Left ventricle myocardium superior (tissue), 1 donor: Measurements from ENCODE around the gene SPON1. TPM values are rescaled to one million over a fixed set of nuclear protein-coding genes. Genes with fewer than 3 reads are reported as not detected.
A peak's percentile ranks its signal among the peaks of the same experiment; 100 is the strongest.
"Not testable (repeated sequence)": the region's sequence is repeated elsewhere in the genome, so short reads cannot be mapped to it uniquely, and the experiment has no call there.

Experiments used
- ATAC-seq: fragments of 200-7000 bp; cut with Tn5 transposase; one replicate; pipeline ENCODE4 v1.9.1; 2020; ENCODE audit warnings: mild to moderate bottlenecking, moderate library complexity
- DNase-seq: peaks from one replicate; pipeline ENCODE4 v3.0.0-alpha.2; 2020
- intact Hi-C: fragments of 100-400 bp; cut with micrococcal nuclease; formaldehyde crosslinking; loops from one replicate; pipeline ENCODE4 v1.11.0; 2022
- total RNA-seq: library from RNA; stranded (reverse); fragmentation: NEBNext Ultra II Directional; extraction: Animal tissue kit (Norgen Biotek cat#: 25700); gene quantifications from one replicate; pipeline ENCODE4 v1.2.1, GENCODE V29; 2021
- donor health status: DM: no; HTN: yes; CAD: no; lungs with severe emphysema.

Gene SPON1
- total RNA-seq, 1 donor from 2014 or later, result 3.4 TPM

DNA sequence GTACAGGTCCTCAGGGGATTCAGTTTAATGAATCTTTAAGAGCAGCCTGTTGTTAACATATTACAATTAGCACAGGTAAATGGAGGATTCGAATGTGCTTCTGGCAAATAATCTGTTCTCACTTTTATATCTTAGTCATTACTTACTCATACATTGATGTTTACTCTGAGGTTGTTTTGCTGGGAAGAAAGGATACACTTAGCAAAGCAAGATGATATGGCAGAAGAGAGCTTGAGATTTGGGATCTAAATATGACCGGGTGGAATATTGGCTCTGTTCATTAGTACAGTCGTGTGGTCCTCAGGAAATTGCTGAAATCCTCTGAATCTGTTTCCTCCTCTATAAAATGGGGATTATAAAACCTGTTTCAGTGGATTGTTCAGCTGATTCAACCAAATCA, 59.7 kb downstream of the SPON1 start:
- intact Hi-C loops, result no loop called here
- no peak for ATAC-seq
- no peak for DNase-seq

DNA sequence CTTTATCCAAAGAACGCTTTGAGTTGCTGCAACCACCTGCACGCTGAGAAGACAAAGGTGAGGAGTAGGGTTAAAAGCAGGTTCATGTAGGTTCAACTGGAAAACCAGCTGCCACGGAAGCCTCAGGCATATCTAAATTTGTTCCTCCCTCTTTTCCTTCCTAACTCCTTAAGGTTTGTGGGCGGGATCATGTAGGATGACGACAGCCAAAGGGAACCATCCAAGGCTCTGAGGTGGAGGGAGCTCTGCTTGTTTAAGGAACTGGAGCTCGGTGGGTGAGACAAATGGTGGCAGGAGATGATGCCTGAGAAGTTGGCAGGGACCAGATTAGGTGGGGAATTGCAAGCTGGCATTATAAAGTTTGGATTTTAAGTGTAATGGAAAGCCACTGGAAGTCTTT, 60.3 kb downstream of the SPON1 start:
- ATAC-seq, result no peak
- intact Hi-C loops, result no loop called here

DNA sequence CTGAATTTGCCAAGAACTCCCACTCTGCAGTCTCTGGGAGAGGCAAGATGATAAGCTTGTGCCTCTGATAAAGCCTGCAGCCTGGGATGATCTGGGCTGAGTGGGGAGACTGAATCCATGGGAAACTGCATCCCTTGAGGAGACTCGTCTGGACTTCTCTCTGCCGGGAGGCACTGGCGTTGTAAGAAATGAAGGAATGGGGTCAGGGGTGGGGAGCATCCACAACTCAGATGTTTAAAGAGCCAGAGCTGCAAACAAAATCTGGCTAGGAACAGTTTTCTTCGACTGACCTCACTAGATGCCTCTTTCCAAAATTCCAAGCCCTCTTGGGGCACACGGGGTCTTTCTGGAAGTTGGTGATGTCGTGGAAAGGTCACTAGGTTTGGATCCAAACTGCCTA, 64.4 kb downstream of the SPON1 start:
- DNase-seq (peak; percentile 28), ATAC-seq (peak; percentile 65)
- intact Hi-C loops, result no loop called here

More for the DNA sequence above, 60.3 kb downstream of the SPON1 start:
- no peak for DNase-seq

DNA sequence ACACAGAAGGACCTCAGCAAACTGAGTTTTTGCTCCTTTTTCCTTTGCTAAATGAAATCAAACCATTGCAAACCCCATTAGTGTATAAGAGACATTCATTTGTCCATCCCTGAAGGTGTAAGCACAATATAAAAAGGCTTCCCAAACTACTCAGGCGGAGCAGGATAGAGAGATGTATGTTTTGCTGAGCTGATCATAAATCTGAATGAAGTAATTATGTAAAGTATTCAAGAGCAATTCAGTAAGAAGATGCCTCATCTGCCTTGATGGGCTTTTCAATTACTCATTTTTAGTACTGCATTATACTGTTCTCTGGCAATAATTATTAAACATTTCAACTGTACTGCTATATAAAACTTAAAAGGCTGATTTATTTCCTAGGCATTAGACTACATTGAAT, 65.0 kb downstream of the SPON1 start:
- intact Hi-C loops, result no loop called here
- ATAC-seq (no peak), DNase-seq (no peak)

DNA sequence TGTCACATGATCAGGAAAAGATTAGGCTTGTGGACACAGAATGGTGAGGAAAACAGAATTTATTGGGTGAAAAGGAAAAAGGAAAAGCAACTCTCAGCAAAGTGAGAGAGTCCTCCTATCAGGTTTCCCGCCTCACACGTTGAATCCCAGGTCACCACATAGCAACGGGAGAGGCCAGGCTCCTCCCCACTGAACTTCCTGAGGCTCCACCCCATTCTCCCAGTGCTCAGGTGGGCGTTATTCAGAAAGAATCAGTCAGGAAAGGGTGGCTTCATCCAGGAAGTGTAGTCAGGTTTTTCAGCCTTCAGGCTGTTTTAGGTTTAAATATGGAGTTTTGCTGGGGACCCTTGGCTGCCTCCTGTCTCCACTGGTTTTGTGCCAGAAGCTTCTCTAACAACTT, 66.9 kb downstream of the SPON1 start:
- ATAC-seq (no peak), DNase-seq (no peak)
- intact Hi-C loops, result no loop called here

DNA sequence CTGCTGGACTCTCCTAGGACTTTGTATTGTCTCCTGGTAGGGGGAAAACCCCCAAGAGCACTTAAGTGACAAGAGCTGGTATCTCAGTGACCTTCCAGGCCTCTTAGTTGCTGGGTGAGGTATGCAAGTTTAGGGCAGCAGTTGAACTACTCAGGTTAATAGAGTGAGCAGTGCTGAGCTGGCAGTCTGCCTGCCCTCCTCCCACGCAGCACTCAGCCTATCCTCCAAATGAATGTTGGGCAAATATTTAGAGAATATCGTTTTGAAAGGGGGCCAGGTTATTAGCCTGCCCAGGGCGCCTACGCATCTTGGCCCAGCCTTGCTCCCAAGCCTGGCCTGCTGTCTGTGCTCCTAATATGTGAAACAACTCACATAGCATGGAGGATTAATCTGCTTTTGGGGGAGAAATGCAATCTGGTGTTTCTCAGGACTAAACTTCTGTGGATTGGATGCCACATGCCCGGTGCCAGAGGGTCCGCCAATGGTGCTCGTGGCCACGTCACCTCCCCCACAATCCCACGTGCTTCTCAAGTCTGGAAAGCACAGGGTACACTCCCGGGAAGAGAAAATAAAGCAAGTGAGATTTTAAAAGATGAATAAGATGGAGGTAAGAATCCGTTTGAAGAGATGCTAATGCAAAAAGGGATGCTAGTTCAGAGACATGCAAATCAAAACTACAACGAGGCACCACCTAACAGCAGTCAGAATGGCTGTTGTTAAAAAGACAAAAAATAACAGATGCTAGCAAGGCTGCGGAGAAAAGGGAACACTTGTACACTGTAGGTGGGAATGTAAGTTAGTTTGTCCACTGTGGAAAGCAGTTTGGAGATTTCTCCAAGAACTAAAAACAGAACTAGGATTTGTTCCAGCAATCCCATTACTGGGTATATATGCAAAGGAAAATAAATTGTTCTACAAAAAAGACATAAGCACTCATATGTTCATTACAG, 67.7 kb downstream of the SPON1 start:
- DNase-seq, result peak; percentile 84
- peak; percentile 90 for ATAC-seq
- intact Hi-C loops, result no loop called here

DNA sequence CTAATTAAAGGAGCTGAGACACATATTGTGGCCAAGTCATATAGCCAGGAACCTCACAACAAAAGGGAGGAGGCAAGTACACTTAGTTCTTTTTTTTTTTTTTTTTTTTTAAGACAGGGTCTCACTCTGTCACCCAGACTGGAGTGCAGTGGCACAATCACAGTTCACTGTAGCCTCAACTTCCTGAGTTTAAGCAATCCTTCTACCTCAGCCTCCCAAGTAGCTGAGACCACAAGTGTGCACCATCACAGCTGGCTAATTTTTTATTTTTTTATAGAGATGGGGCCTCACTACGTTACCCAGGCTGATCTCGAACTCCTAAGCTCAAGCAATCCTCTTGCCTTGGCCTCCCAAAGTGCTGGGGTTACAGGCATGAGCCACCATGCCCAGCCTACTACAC, 73.0 kb downstream of the SPON1 start:
- intact Hi-C loops, ATAC-seq, DNase-seq: not testable (repeated sequence)

DNA sequence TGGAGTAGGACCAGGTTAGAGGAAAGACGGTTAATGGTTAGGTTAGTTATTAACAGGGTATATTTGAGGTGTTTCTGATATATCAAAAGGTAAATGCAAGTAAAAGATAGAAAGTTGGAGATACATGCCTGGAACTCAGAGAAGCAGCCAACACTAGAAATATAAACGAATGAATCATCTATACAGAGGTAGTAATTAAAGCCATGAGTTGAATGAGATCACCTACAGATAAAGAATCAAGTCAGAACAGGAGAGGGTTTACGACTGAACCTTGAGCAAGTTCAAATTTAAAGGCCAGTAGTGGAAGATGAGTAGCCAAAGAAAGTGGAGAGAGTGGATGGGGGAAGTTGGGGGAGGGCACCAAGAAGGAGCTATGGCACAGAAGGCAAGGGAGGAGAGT, 73.9 kb downstream of the SPON1 start:
- DNase-seq (no peak), ATAC-seq (no peak)
- intact Hi-C loops, result no loop called here

DNA sequence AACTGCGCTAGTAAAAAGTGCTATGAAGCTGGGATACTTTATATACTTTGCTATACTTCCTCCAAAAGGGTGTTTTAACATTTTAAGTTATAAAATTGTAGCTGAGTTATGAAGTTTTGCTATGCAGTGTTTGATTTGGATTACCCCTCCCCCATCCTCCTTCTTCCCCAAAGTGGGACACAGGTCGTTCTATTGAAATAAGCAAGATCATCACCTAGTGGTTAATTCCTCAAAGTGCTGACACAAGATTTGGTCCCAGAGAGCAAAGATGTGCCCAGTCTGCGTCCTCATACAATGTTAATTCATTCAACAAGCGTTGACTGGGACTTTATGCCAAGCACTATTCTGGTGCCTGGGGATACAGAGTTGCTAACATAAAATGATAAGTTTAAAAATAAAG, 78.5 kb downstream of the SPON1 start:
- no peak for ATAC-seq

DNA sequence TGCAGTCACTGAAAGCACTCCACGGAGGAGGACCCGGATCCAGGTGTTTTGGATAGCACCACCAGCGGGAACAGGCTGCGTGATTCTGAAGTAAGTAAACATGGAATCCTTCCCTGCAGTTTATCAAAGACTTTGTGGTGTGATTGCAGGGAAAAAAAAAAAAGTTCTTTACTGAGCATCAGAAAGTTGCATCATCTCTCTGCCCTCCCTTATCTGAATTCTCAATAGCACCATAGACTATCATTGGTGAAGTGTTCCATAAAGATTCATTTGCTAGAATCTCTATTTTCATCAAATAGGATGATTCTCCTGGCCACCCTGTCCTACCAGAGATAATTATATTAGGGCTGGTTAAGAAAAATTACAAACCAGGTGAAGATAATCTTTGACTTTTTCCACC, 79.0 kb downstream of the SPON1 start:
- intact Hi-C loops, result no loop called here
- no peak for ATAC-seq
- DNase-seq, result no peak

More for the DNA sequence above, 78.5 kb downstream of the SPON1 start:
- no peak for DNase-seq
- intact Hi-C loops, result no loop called here

DNA sequence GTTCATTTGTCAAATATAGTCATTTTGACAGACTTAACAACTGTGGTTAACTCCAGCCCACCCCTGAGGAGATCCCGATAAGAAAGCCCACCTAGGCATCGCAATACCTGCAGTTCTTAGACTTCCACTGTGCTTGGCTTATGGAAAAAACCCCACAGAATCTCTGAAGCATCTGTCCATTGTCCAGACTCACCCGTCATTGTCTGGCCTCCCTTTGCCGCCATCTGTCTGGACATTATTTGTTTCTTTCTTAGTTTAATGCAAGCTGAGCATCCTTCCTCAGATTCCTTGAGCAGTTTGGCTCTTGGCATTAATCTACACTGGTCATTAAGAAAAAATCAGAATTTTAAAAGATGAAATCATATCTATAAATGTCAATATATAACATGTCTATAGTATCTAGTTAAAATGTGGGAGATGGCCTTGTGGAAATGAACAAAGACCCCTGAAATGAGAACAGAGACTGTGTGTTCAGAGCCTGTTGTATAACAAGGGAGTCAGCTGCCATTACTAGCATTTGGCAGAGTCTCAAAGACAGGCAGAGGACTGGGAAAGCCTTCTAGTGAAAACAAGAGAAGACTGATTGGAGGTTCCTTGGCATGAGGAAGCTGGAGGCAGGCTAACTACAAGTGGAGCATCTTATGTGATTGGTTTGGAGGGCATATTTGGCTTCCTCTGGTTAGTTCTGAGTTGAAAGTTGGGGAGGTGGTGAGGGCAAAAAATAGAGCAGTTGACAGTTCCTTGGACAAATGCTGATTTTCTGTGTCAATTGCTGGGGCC, 80.4 kb downstream of the SPON1 start:
- no peak for ATAC-seq
- intact Hi-C loops, result no loop called here
- no peak for DNase-seq

DNA sequence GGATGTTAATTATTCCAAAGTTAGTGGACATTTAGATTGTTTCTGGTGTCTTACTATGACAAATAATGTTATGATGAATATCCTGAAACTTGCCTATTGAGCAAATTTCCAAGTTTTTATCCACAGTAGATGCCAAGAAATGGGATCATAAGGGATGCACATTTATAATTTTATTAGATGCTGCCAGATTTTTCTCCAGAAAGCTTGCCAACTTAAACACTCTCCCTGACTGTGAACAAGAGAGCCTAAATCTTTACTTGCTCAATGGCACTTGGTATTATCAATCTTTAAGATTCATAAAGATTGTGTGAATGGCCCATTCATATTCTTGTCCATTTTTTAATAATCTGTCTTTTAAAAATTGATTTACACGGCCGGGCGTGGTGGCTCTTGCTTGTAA, 82.4 kb downstream of the SPON1 start:
- intact Hi-C loops, result no loop called here
- ATAC-seq, result no peak
- DNase-seq, result no peak

DNA sequence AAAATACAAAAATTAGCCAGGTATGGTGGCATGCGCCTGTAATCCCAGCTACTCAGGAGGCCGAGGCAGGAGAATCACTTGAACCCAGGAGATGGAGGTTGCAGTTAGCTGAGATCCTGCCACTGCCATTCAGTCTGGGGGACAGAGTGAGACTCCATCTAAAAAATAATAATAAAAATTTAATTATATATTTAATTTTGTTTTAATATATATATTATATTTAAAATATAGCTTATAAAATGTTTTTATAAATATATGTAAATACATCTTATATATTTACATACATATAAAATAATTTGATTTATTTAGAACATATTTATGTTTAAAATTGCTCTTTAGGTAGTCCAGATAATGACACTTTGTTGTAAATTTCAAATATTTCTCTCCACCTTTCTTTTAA, 82.9 kb downstream of the SPON1 start:
- intact Hi-C loops, result no loop called here
- DNase-seq, result no peak
- ATAC-seq, result no peak

DNA sequence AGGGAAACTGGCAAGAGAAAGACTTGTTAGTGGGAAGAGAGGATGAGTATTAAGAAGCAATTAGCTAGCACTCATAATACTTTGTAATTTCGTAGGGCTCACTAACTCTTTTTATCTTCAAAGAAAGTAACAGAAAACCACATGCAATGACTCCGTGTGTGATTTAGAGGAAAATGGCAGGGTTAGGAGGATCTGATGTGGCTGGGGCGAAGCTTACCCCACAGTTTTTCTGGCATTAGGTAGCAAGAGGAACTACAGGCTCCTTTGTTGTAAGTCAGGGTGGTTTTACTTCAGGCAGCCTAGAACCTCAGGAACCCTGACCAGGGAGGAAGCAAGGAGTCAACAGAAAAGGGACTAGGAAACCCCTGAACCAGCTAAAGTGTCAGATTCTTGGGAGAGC, 89.7 kb downstream of the SPON1 start:
- intact Hi-C loops, result no loop called here
- DNase-seq (no peak), ATAC-seq (no peak)

DNA sequence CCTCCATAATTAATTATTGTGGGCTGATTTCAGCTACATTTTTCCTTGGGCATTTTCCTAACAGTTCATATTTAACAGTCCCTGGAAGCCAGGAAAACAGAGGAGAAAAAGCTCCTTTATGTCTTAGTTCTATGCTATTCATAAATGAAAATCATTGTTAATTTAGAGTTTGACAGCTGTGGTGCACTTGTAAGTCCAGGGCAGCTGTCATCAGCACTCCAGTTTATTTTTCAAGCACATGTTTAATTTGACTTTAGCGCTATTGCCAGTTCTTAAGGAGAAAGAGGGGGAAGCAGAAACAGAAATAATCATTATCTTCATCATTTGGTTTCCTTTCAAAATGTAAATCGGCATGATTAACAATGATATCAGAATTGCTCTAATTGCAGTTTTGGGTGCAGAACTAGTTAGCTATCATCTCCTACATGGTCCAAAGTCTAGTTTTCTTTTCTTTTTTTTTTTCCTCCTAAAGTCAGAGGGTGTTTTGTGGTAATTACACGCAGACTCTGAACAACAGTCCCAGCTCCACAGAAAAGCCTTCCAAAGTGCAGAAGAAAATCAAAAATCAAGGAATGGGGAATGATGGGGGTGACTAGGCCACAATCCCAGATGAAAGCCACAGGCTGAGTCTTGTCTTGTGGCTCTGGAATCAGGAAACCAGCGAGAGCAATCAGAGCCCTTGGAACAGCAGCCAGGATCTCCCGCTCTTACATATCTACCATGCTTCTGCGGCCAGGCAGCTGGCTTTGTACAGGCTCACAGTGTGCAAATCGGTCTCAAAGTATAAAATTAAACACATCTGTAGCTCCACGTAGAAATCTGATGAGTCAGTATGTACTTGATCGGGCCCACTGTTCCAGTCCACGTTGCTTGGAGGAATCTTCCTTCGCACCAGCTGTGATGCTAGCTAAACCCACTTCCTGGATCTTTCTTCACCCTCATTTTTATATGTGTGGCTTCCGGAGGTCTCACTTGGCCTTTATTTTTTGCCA, 91.9 kb downstream of the SPON1 start:
- intact Hi-C loops, result no loop called here
- ATAC-seq, result peak; percentile 93
- peak; percentile 68 for DNase-seq

DNA sequence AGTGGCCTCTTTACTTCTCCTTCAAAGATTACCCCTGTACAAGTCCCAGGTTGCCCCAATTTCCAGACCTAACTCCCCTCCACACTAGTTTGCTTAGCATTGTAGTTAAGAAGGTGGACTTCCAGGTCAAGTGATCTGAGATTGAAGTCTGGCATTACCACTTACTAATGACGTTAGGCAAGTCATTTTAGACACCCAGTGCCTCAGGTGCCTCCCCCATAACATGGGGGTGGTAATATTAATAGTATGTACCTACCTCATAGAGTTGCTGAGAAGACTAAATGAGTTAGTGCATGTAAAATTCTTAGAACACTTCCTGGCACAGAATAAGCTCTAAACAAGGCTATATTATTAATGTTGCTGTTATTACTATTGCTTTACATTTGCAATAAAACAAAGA, 93.4 kb downstream of the SPON1 start:
- intact Hi-C loops, result no loop called here
- ATAC-seq, result no peak
- DNase-seq, result no peak

DNA sequence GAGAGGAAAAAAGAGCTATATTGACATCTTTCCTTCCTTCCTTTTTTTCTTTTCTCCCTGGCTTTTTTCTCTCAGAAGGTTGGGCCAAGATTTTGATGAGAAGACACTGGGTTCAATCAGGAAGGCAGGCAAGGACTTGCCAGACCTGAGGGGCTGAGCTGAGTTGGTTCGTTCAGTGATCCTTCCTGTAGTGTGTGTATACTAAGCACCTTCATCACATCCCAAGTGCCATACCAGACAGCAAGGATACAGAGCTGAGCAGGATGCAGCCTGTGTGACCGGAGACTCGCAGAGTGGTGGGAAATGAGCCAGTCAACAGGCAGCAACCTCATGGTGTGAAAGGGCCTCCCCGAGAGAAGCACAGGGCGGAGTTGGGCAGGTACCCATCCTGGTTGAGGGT, 95.5 kb downstream of the SPON1 start:
- ATAC-seq, result no peak
- intact Hi-C loops, result no loop called here
- DNase-seq, result no peak

DNA sequence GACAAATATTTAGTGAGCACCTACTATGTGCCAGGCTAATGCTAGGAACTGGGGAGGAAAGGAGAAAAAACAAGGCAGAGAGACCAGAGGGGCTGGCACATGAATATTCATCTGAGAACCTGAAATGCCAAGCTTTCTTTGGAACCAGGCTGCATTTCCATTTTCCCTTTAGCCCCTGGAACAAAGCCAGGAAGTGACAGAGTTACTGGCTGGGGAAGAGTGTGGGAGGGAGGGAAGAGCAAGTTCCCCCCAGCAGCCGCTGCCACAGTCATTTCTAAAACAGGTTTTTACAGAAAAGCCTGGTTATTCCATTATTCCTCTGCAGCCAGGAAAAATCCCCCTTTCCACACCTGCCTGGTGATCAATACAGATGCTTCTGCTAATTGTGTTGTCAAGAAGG, 97.0 kb downstream of the SPON1 start:
- ATAC-seq, result no peak
- intact Hi-C loops, result no loop called here
- DNase-seq, result no peak

DNA sequence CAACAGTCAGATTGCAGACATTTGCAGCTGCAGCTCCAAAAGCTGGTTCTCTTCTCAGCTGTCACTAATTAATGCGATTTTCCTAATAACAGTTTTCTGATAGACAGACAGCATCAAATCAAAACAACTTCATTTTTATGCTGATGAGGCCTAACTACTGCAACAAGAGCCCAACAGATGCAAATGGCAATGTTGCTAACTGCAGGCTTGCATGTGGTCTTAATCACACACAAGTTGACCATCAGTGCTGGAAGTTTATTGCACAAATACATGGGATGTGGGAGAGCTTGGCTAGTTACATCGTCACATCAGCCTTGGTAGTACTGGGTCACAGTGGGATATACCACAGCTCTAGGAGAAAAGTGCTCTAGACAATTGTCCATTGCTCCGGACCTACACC, 99.2 kb downstream of the SPON1 start:
- intact Hi-C loops, result no loop called here
- no peak for ATAC-seq
- no peak for DNase-seq
